GM21529 (cell line): ENCODE data around the gene P2RX6.
"Not testable (repeated sequence)": the region's sequence is repeated elsewhere in the genome, so short reads cannot be mapped to it uniquely, and the experiment has no call there.

Source experiments
- ATAC-seq: cut with Tn5 transposase; IDR thresholded peaks from one replicate; pipeline ENCODE4 v1.9.1; 2021; ENCODE audit not compliant: unreplicated experiment

P2RX6 gene

GRCh38 chr22:21071796-21072195 is 56.8 kb downstream of the P2RX6 start:
- not testable (repeated sequence) for ATAC-seq

- ATAC-seq, result no peak
These were observed 58.1 kb downstream of the P2RX6 start for GRCh38 chr22:21073023-21073422.

GRCh38 chr22:21073482-21073881 is 58.5 kb downstream of the P2RX6 start:
- no peak for ATAC-seq

- ATAC-seq, result no peak
These were observed 59.2 kb downstream of the P2RX6 start for GRCh38 chr22:21074102-21074715.

- ATAC-seq, result no peak
These were observed 60.7 kb downstream of the P2RX6 start for GRCh38 chr22:21075516-21076138.

- no peak for ATAC-seq
These were observed 62.1 kb downstream of the P2RX6 start for GRCh38 chr22:21076912-21077625.
